Stimulated activated CD8-positive, alpha-beta memory T cell treated with anti-CD3 and anti-CD28 coated beads, Interleukin-4, amount 100 ng/mL, for 24 hours (primary cell): ENCODE results near the gene ZBTB17.
"Not testable (repeated sequence)": the region's sequence is repeated elsewhere in the genome, so short reads cannot be mapped to it uniquely, and the experiment has no call there.

Experiments used
- DNase-seq: peaks from one replicate; pipeline ENCODE4 v3.0.0-alpha.2; 2020; ENCODE audit warnings: low read depth

The ZBTB17 gene

GRCh38 chr1:15896841-15897610 lies 78.9 kb downstream of the ZBTB17 start:
- not testable (repeated sequence) for DNase-seq

GRCh38 chr1:15895233-15895632 lies 80.7 kb downstream of the ZBTB17 start:
- no peak for DNase-seq

- DNase-seq: not testable (repeated sequence)
Observed at GRCh38 chr1:15892857-15893599, 82.9 kb downstream of the ZBTB17 start.
